Activated B cell treated with CpG ODN at 0.5 μM for 24 hours (primary cell): Measurements from ENCODE around the gene FDX2. TPM values are rescaled to one million over a fixed set of nuclear protein-coding genes. Genes with fewer than 3 reads are reported as not detected.

ENCODE experiments used
- ATAC-seq: fragments of 200-7000 bp; cut with Tn5 transposase; one replicate; pipeline ENCODE4 v1.10.0; 2021; ENCODE audit warnings: low read depth, mild to moderate bottlenecking, moderate library complexity
- CTCF ChIA-PET: fragments of 350-600 bp; sonication (Branson Sonifier 250); formaldehyde crosslinking; loops from one replicate; lab custom pipeline; 2021; ENCODE audit warnings: antibody characterized with exemption; lab: Charles Lee
- POLR2A ChIA-PET: fragments of 350-600 bp; sonication (Branson Sonifier 250); formaldehyde crosslinking; loops from one replicate; lab custom pipeline; 2021; ENCODE audit warnings: antibody characterized with exemption; lab: Charles Lee
- DNase-seq: peaks from one replicate; pipeline ENCODE4 v3.0.0; 2022
- H3K27ac Mint-ChIP-seq: one replicate; pipeline ENCODE4 v1.8.0; 2020; ENCODE audit warnings: mixed read lengths
- H3K27me3 Mint-ChIP-seq: one replicate; pipeline ENCODE4 v1.8.0; 2021; ENCODE audit warnings: mixed read lengths
- H3K36me3 Mint-ChIP-seq: one replicate; pipeline ENCODE4 v1.8.0; 2021; ENCODE audit warnings: low read depth, mixed read lengths
- H3K4me1 Mint-ChIP-seq: one replicate; pipeline ENCODE4 v1.8.0; 2021; ENCODE audit warnings: mixed read lengths
- H3K4me3 Mint-ChIP-seq: one replicate; pipeline ENCODE4 v1.8.0; 2020; ENCODE audit warnings: mild to moderate bottlenecking, mixed read lengths
- H3K9me3 Mint-ChIP-seq: one replicate; pipeline ENCODE4 v1.8.0; 2020; ENCODE audit warnings: mixed read lengths
- intact Hi-C: fragments of 100-400 bp; cut with micrococcal nuclease; formaldehyde crosslinking; loops from one replicate; pipeline ENCODE4 v1.15.1; 2024
- total RNA-seq: library from RNA; stranded (reverse); gene quantifications from 2 replicates; pipeline ENCODE4 v1.2.3, GENCODE V29; 2022
- TF ChIP-seq, protein P1 (sequence below): fragments of 200-600 bp; IDR thresholded peaks from one replicate; pipeline ENCODE4 v1.8.0; 2022; ENCODE audit warnings: antibody characterized with exemption, mild to moderate bottlenecking

Gene FDX2
- total RNA-seq, 1 donor from 2014 or later: 12.8 TPM

DNA sequence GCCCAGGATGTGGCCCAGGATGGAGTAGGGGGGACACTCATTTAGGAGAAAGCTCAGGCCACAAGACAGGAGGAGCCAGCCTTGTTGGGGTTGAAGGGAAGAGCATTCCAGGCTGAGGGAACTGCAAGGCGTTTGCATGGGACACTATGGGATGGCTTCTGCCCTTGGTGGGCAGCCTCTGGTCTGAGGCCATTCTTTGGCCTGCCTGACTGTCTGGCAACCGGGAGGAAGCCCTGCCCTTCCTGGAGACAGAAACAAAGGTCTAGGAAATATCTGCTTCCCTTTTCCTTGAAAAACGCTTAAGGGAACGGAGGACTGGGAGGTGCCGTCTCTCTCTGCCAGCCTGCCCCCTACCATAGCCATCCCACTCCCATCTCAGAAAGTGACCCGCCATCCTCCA, 47.7 kb downstream of the FDX2 start:
- ChIA-PET POLR2A (interaction anchor here (4.1 to 4.3 kb wide), 2 partner anchors 9 to 111 kb away, joined by 20 to 64 read pairs; partner anchors contain the start of gene TYK2), CTCF (interaction anchor here (1.0 to 6.4 kb wide), 4 partner anchors 9 to 337 kb away, joined by 3 to 211 read pairs (median 34); no protein-coding TSS in a partner anchor)
- TF ChIP-seq, protein P1, sequence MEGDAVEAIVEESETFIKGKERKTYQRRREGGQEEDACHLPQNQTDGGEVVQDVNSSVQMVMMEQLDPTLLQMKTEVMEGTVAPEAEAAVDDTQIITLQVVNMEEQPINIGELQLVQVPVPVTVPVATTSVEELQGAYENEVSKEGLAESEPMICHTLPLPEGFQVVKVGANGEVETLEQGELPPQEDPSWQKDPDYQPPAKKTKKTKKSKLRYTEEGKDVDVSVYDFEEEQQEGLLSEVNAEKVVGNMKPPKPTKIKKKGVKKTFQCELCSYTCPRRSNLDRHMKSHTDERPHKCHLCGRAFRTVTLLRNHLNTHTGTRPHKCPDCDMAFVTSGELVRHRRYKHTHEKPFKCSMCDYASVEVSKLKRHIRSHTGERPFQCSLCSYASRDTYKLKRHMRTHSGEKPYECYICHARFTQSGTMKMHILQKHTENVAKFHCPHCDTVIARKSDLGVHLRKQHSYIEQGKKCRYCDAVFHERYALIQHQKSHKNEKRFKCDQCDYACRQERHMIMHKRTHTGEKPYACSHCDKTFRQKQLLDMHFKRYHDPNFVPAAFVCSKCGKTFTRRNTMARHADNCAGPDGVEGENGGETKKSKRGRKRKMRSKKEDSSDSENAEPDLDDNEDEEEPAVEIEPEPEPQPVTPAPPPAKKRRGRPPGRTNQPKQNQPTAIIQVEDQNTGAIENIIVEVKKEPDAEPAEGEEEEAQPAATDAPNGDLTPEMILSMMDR: no peak
- Mint-ChIP-seq H3K4me3 (no peak overlapping the region), H3K4me1 (peaks cover 32% of the 10 kb centered on the region), H3K36me3 (peaks cover 7% of the 10 kb centered on the region), H3K9me3 (no peaks in the 10 kb centered on the region), H3K27me3 (no peaks in the 10 kb centered on the region), H3K27ac (no peak overlapping the region)
- DNase-seq (no peak), ATAC-seq (no peak)
- intact Hi-C loops: no loop called here

DNA sequence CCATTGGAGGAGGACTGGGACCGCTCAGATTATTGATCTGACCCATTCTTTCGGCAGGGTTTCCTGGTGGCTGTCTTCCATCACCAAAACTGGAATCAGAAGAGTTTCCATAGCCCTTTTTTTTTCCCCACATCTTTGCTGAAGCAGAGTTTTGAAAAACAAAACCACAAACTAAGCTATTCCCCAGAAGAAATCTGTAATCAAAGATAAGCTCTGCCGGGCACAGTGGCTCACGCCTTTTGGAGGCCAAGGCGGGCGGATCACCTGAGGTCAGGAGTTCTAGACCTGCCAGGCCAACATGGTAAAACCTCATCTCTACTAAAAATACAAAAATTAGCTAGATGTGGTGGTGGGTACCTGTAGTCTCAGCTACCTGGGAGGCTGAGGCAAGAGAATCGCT, 49.1 kb downstream of the FDX2 start:
- intact Hi-C loops: no loop called here
- H3K27ac Mint-ChIP-seq: no peak overlapping the region
- no peak for ATAC-seq

DNA sequence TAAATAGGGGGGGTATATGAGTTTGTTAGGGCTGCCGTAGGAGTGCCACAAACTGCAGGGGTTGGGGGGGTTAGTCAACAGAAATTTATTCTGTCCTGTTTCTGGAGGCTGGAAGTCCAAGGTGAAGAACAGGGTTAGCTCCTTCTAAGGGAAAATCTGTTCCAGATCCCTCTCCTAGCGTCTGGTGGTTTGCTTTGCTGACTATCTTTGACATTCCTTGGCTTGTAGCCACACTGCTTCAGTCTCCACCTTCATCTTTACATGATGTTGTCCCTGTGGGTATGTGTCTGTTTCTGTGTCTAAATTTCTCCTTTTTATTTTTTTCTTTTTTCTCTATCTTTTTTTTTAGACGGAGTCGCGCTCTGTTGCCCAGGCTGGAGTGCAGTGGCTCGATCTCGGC, 53.0 kb downstream of the FDX2 start:
- no peaks in the 10 kb centered on the region for H3K27me3 Mint-ChIP-seq
- intact Hi-C loops: no loop called here

More for the DNA sequence above, 49.1 kb downstream of the FDX2 start:
- H3K36me3 Mint-ChIP-seq: peaks cover 2% of the 10 kb centered on the region
- H3K4me3 Mint-ChIP-seq: no peak overlapping the region
- peaks cover 20% of the 10 kb centered on the region for H3K4me1 Mint-ChIP-seq
- no peaks in the 10 kb centered on the region for H3K27me3 Mint-ChIP-seq
- no peak for DNase-seq
- TF ChIP-seq, protein P1: no peak
- ChIA-PET POLR2A (interaction anchor here (0.6 kb wide), 1 partner anchor 124 kb away, joined by 3 read pairs; no protein-coding TSS in a partner anchor), CTCF (interaction anchor here (1.3 to 6.4 kb wide), 3 partner anchors 12 to 125 kb away, joined by 3 to 211 read pairs (median 16); no protein-coding TSS in a partner anchor)
- no peaks in the 10 kb centered on the region for H3K9me3 Mint-ChIP-seq

DNA sequence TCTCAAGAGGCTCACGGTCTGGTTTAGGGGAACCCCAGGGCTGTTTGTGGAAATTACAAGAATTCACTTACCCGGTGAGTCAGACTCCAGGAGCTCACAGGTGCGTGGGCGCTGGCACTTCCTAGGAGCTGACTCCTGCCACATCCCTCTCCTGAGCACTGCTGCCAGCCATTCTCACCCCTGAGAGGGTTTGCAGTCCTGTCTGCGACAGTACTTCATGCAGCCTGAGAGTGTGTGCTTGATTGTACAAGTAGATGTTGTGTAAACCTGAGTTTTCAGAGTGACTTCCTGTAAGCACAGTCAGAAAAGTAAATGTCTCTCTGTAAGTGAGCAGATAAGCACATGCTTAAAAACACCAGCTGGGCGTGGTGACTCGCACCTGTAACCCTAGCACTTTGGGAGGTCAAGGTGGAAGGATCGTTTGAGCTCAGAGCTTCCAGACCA, 55.7 kb downstream of the FDX2 start:
- TF ChIP-seq, protein P1: no peak
- ATAC-seq: no peak
- no peak for DNase-seq

More for the DNA sequence above, 53.0 kb downstream of the FDX2 start:
- TF ChIP-seq, protein P1: no peak
- DNase-seq (no peak), ATAC-seq (no peak)
- Mint-ChIP-seq H3K4me1 (peaks cover 2% of the 10 kb centered on the region), H3K36me3 (peaks cover 19% of the 10 kb centered on the region), H3K27ac (no peak overlapping the region), H3K4me3 (no peak overlapping the region), H3K9me3 (no peaks in the 10 kb centered on the region)
- ChIA-PET POLR2A (no interaction called here), CTCF (interaction anchor here (1.3 to 6.0 kb wide), 2 partner anchors 125 to 128 kb away, joined by 5 to 102 read pairs; no protein-coding TSS in a partner anchor)

More for the DNA sequence above, 55.7 kb downstream of the FDX2 start:
- Mint-ChIP-seq H3K36me3 (peaks cover 42% of the 10 kb centered on the region), H3K4me3 (no peak overlapping the region), H3K9me3 (no peaks in the 10 kb centered on the region), H3K4me1 (peaks cover 5% of the 10 kb centered on the region), H3K27ac (no peak overlapping the region), H3K27me3 (no peaks in the 10 kb centered on the region)
- intact Hi-C loops: no loop called here
- ChIA-PET CTCF (interaction anchor here (1.0 to 6.0 kb wide), 7 partner anchors 10 to 328 kb away, joined by 3 to 102 read pairs (median 18); partner anchors contain the start of gene ICAM1), POLR2A (interaction anchor here (1.5 to 3.5 kb wide), 2 partner anchors 10 to 131 kb away, joined by 3 to 20 read pairs; partner anchors contain the start of gene ICAM1)

Other genes starting within 250 kb of the FDX2 start
- 61.3 and 61.4 TPM in 2 replicates for gene SHFL, start 229.7 kb downstream of the FDX2 start, total RNA-seq
- 16.4 and 18.4 TPM in 2 replicates for gene ANGPTL6, start 213.3 kb downstream of the FDX2 start, total RNA-seq
- gene PPAN, start 209.7 kb downstream of the FDX2 start, total RNA-seq: 107 and 119 TPM in 2 replicates
- 33.1 and 42.6 TPM in 2 replicates for gene P2RY11, start 204.3 kb downstream of the FDX2 start, total RNA-seq
- gene EIF3G, start 196.1 kb downstream of the FDX2 start, total RNA-seq: 332 and 371 TPM in 2 replicates
- gene DNMT1, start 121.1 kb downstream of the FDX2 start, total RNA-seq: 136 and 156 TPM in 2 replicates
- gene S1PR2, start 84.7 kb downstream of the FDX2 start, total RNA-seq: 5.3 and 5.6 TPM in 2 replicates
- gene MRPL4, start 63.8 kb downstream of the FDX2 start, total RNA-seq: 66.9 and 68.3 TPM in 2 replicates
- gene ICAM1, start 44.9 kb downstream of the FDX2 start, total RNA-seq: 32.6 and 37.4 TPM in 2 replicates
- gene ICAM4, start 29.1 kb downstream of the FDX2 start, total RNA-seq: 0.71 and 0.95 TPM in 2 replicates
- gene ICAM5, start 26.1 kb downstream of the FDX2 start, total RNA-seq: 0.76 and 1.2 TPM in 2 replicates
- gene ZGLP1, start 6.2 kb downstream of the FDX2 start, total RNA-seq: 4.5 and 5.1 TPM in 2 replicates
- gene RAVER1, start 17.5 kb upstream of the FDX2 start, total RNA-seq: 77.0 and 80.8 TPM in 2 replicates
- gene ICAM3, start 23.6 kb upstream of the FDX2 start, total RNA-seq: 147 and 166 TPM in 2 replicates
- gene TYK2, start 64.6 kb upstream of the FDX2 start, total RNA-seq: 302 and 356 TPM in 2 replicates
- gene CDC37, start 87.5 kb upstream of the FDX2 start, total RNA-seq: 172 and 173 TPM in 2 replicates
- gene PDE4A, start 104.5 kb upstream of the FDX2 start, total RNA-seq: 6.6 and 8.6 TPM in 2 replicates
- 38.9 and 48.0 TPM in 2 replicates for gene KEAP1, start 187.3 kb upstream of the FDX2 start, total RNA-seq
- 0.12 TPM in 1 of 2 replicates, not detected in the other for gene S1PR5, start 201.4 kb upstream of the FDX2 start, total RNA-seq
- gene ATG4D, start 227.9 kb upstream of the FDX2 start, total RNA-seq: 37.8 and 39.1 TPM in 2 replicates
- gene KRI1, start 250.0 kb upstream of the FDX2 start, total RNA-seq: 44.7 and 48.1 TPM in 2 replicates